GM23338 (cell line): ENCODE measurements around the gene ZFHX2. TPM values are rescaled to one million over a fixed set of nuclear protein-coding genes. Genes with fewer than 3 reads are reported as not detected.

Experiments
- ATAC-seq: fragments of 200-7000 bp; cut with Tn5 transposase; 3 replicates; pipeline ENCODE4 v1.9.1; 2020
- DNase-seq: peaks from one replicate; pipeline ENCODE4 v3.0.0-alpha.2; 2015; ENCODE audit warnings: low spot score
- H2AFZ ChIP-seq: fragments of 200-600 bp; sonication (generic); 2 replicates; pipeline ENCODE4 v1.8.0; 2016; ENCODE audit warnings: antibody characterized with exemption, mild to moderate bottlenecking, moderate library complexity
- H3F3A ChIP-seq: fragments of 200-600 bp; sonication (generic); replicated peaks from 2 replicates; pipeline ENCODE4 v1.8.0; 2017; ENCODE audit warnings: antibody characterized with exemption, mixed run types, low read depth
- H3K27ac ChIP-seq: fragments of 200-600 bp; sonication (generic); 2 replicates; pipeline ENCODE4 v1.6.1; 2016; ENCODE audit warnings: low read depth
- H3K27me3 ChIP-seq: fragments of 200-600 bp; sonication (generic); 2 replicates; pipeline ENCODE4 v1.8.0; 2016; ENCODE audit warnings: mild to moderate bottlenecking, mixed run types, moderate library complexity; ENCODE audit not compliant: insufficient read depth
- H3K36me3 ChIP-seq: fragments of 200-600 bp; sonication (generic); 2 replicates; pipeline ENCODE4 v1.8.0; 2016; ENCODE audit warnings: mild to moderate bottlenecking; ENCODE audit not compliant: insufficient read depth
- H3K4me1 ChIP-seq: fragments of 200-600 bp; sonication (generic); 2 replicates; pipeline ENCODE4 v1.8.0; 2016; ENCODE audit warnings: mild to moderate bottlenecking, moderate library complexity; ENCODE audit not compliant: insufficient read depth
- H3K4me2 ChIP-seq: fragments of 200-600 bp; sonication (generic); 2 replicates; pipeline ENCODE4 v1.7.1; 2017; ENCODE audit warnings: mixed run types
- H3K4me3 ChIP-seq: fragments of 200-600 bp; sonication (generic); 2 replicates; pipeline ENCODE4 v1.6.1; 2016; ENCODE audit warnings: mixed run types
- H3K79me2 ChIP-seq: fragments of 200-600 bp; sonication (generic); replicated peaks from 2 replicates; pipeline ENCODE4 v1.8.0; 2017; ENCODE audit warnings: mild to moderate bottlenecking; ENCODE audit not compliant: insufficient read depth
- H3K9me2 ChIP-seq: fragments of 200-600 bp; sonication (generic); 2 replicates; pipeline ENCODE4 v1.8.0; 2017; ENCODE audit not compliant: insufficient read depth
- H4K20me1 ChIP-seq: fragments of 200-600 bp; sonication (generic); replicated peaks from 2 replicates; pipeline ENCODE4 v1.8.0; 2017; ENCODE audit warnings: mild to moderate bottlenecking; ENCODE audit not compliant: insufficient read depth
- H3K27ac Mint-ChIP-seq: 2 replicates; pipeline ENCODE4 v1.8.0; 2020; ENCODE audit warnings: inconsistent platforms, mild to moderate bottlenecking, moderate library complexity, mixed read lengths
- H3K27me3 Mint-ChIP-seq: 3 replicates; pipeline ENCODE4 v1.8.0; 2022; ENCODE audit warnings: low read depth, mild to moderate bottlenecking, moderate library complexity, mixed read lengths, inconsistent platforms; ENCODE audit not compliant: insufficient read depth, poor library complexity
- H3K36me3 Mint-ChIP-seq: 3 replicates; pipeline ENCODE4 v1.8.0; 2021; ENCODE audit warnings: low read depth, mild to moderate bottlenecking, inconsistent platforms, moderate library complexity, mixed read lengths
- H3K4me1 Mint-ChIP-seq: 3 replicates; pipeline ENCODE4 v1.8.0; 2020; ENCODE audit warnings: mild to moderate bottlenecking, inconsistent platforms, mixed read lengths
- H3K4me3 Mint-ChIP-seq: 3 replicates; pipeline ENCODE4 v1.8.0; 2021; ENCODE audit warnings: moderate library complexity, mild to moderate bottlenecking, inconsistent platforms, mixed read lengths
- H3K9me3 Mint-ChIP-seq: 3 replicates; pipeline ENCODE4 v1.8.0; 2020; ENCODE audit warnings: moderate library complexity, mild to moderate bottlenecking, inconsistent platforms, mixed read lengths
- EZH2phosphoT487 ChIP-seq: fragments of 200-600 bp; sonication (generic); IDR thresholded peaks from one replicate; pipeline ENCODE4 v1.8.1; 2018; ENCODE audit warnings: antibody characterized with exemption; ENCODE audit not compliant: unreplicated experiment
- NANOG ChIP-seq: IDR thresholded peaks from 2 replicates; pipeline ENCODE4 v1.6.1; 2016; ENCODE audit warnings: antibody characterized with exemption, borderline replicate concordance
- POLR2AphosphoS5 ChIP-seq: IDR thresholded peaks from 2 replicates; pipeline ENCODE4 v1.6.1; 2016; ENCODE audit warnings: antibody characterized with exemption, low read depth
- ZNF114 ChIP-seq: fragments of 250-450 bp; sonication (Bioruptor Pico); IDR thresholded peaks from 2 replicates; pipeline ENCODE4 v1.5.0; 2020; ENCODE audit warnings: mild to moderate bottlenecking, moderate library complexity
- polyA plus RNA-seq: library from polyadenylated mRNA; unstranded; fragments of >200 nt; fragmentation: Nextera tagmentation; extraction: Ambion mirVana; gene quantifications from 2 replicates; pipeline ENCODE4 v1.2.1, GENCODE V29; 2016
- total RNA-seq: library from RNA; depleted of rRNA; stranded (reverse); fragments of >200 nt; shearing (Covaris generic); gene quantifications from 2 replicates; pipeline ENCODE4 v1.2.3, GENCODE V29; 2014
- TF ChIP-seq, protein P1 (sequence below): fragments of 250-450 bp; sonication (Bioruptor Pico); IDR thresholded peaks from 2 replicates; pipeline ENCODE4 v1.5.0; 2020; ENCODE audit warnings: mild to moderate bottlenecking, moderate library complexity
- TF ChIP-seq, protein P2 (sequence below), 2 experiments: fragments of 200-600 bp in 1 of 2; sonication (generic) in 1 of 2; conservative IDR thresholded peaks; 2 replicates each; pipeline versions ENCODE4 v1.5.1 to v1.6.1; 2016 to 2017; ENCODE audit warnings: antibody characterized with exemption in 2 of 2, low read depth in 2 of 2, mild to moderate bottlenecking in 2 of 2, moderate library complexity in 1 of 2
- TF ChIP-seq, protein P3 (sequence below): IDR thresholded peaks from one replicate; pipeline ENCODE4 v1.6.1; 2018; ENCODE audit warnings: antibody characterized with exemption; ENCODE audit not compliant: unreplicated experiment

Gene ZFHX2
- total and polyA plus RNA-seq, 2 experiments from 2014 or later: 11.6 to 18.5 TPM

- TF ChIP-seq, protein P1, sequence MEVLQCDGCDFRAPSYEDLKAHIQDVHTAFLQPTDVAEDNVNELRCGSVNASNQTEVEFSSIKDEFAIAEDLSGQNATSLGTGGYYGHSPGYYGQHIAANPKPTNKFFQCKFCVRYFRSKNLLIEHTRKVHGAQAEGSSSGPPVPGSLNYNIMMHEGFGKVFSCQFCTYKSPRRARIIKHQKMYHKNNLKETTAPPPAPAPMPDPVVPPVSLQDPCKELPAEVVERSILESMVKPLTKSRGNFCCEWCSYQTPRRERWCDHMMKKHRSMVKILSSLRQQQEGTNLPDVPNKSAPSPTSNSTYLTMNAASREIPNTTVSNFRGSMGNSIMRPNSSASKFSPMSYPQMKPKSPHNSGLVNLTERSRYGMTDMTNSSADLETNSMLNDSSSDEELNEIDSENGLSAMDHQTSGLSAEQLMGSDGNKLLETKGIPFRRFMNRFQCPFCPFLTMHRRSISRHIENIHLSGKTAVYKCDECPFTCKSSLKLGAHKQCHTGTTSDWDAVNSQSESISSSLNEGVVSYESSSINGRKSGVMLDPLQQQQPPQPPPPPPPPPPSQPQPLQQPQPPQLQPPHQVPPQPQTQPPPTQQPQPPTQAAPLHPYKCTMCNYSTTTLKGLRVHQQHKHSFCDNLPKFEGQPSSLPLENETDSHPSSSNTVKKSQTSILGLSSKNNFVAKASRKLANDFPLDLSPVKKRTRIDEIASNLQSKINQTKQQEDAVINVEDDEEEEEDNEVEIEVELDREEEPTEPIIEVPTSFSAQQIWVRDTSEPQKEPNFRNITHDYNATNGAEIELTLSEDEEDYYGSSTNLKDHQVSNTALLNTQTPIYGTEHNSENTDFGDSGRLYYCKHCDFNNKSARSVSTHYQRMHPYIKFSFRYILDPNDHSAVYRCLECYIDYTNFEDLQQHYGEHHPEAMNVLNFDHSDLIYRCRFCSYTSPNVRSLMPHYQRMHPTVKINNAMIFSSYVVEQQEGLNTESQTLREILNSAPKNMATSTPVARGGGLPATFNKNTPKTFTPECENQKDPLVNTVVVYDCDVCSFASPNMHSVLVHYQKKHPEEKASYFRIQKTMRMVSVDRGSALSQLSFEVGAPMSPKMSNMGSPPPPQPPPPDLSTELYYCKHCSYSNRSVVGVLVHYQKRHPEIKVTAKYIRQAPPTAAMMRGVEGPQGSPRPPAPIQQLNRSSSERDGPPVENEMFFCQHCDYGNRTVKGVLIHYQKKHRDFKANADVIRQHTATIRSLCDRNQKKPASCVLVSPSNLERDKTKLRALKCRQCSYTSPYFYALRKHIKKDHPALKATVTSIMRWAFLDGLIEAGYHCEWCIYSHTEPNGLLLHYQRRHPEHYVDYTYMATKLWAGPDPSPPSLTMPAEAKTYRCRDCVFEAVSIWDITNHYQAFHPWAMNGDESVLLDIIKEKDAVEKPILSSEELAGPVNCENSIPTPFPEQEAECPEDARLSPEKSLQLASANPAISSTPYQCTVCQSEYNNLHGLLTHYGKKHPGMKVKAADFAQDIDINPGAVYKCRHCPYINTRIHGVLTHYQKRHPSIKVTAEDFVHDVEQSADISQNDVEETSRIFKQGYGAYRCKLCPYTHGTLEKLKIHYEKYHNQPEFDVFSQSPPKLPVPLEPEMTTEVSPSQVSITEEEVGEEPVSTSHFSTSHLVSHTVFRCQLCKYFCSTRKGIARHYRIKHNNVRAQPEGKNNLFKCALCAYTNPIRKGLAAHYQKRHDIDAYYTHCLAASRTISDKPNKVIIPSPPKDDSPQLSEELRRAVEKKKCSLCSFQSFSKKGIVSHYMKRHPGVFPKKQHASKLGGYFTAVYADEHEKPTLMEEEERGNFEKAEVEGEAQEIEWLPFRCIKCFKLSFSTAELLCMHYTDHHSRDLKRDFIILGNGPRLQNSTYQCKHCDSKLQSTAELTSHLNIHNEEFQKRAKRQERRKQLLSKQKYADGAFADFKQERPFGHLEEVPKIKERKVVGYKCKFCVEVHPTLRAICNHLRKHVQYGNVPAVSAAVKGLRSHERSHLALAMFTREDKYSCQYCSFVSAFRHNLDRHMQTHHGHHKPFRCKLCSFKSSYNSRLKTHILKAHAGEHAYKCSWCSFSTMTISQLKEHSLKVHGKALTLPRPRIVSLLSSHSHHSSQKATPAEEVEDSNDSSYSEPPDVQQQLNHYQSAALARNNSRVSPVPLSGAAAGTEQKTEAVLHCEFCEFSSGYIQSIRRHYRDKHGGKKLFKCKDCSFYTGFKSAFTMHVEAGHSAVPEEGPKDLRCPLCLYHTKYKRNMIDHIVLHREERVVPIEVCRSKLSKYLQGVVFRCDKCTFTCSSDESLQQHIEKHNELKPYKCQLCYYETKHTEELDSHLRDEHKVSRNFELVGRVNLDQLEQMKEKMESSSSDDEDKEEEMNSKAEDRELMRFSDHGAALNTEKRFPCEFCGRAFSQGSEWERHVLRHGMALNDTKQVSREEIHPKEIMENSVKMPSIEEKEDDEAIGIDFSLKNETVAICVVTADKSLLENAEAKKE (CRISPR knock-in tag): no peak
- TF ChIP-seq, protein P2, sequence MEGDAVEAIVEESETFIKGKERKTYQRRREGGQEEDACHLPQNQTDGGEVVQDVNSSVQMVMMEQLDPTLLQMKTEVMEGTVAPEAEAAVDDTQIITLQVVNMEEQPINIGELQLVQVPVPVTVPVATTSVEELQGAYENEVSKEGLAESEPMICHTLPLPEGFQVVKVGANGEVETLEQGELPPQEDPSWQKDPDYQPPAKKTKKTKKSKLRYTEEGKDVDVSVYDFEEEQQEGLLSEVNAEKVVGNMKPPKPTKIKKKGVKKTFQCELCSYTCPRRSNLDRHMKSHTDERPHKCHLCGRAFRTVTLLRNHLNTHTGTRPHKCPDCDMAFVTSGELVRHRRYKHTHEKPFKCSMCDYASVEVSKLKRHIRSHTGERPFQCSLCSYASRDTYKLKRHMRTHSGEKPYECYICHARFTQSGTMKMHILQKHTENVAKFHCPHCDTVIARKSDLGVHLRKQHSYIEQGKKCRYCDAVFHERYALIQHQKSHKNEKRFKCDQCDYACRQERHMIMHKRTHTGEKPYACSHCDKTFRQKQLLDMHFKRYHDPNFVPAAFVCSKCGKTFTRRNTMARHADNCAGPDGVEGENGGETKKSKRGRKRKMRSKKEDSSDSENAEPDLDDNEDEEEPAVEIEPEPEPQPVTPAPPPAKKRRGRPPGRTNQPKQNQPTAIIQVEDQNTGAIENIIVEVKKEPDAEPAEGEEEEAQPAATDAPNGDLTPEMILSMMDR (conservative IDR thresholded peaks at IDR 0.05; ENCODE audit: low read depth in 2 of 2): no peak
- TF ChIP-seq EZH2phosphoT487 (no peak), NANOG (no peak), ZNF114 (CRISPR knock-in tag) (no peak)
Measured at GRCh38 chr14:23557946-23558345, 6.4 kb upstream of the ZFHX2 start (continued).

GRCh38 chr14:23557521-23557920 lies 6.0 kb upstream of the ZFHX2 start:
- H3K27ac ChIP-seq: peak overlapping the region; percentile 63; the same call in 1 of the 2 replicates
- no peaks in the 10 kb centered on the region for H3K27me3 ChIP-seq
- peaks cover 47% of the 10 kb centered on the region for H3K4me1 Mint-ChIP-seq
- peaks cover 38% of the 10 kb centered on the region for H3K4me1 ChIP-seq
- H3F3A ChIP-seq: peaks cover 13% of the 10 kb centered on the region; the same call in 1 of the 2 replicates
- peak overlapping the region; percentile 95; the same call in 1 of the 2 replicates for H3K4me2 ChIP-seq
- no peaks in the 10 kb centered on the region; the same call in 1 of the 2 replicates for H3K36me3 ChIP-seq
- no peaks in the 10 kb centered on the region for H3K9me2 ChIP-seq
- peak overlapping the region; percentile 74 for H3K4me3 ChIP-seq
- H2AFZ ChIP-seq: no peak overlapping the region
- H3K79me2 ChIP-seq: peaks cover 19% of the 10 kb centered on the region
- H3K36me3 Mint-ChIP-seq: peaks cover 39% of the 10 kb centered on the region
- peak overlapping the region; percentile 67 for H3K27ac Mint-ChIP-seq
- ATAC-seq: no peak
- peaks cover 17% of the 10 kb centered on the region for H3K27me3 Mint-ChIP-seq
- DNase-seq: no peak
- H3K9me3 Mint-ChIP-seq: no peaks in the 10 kb centered on the region
- no peaks in the 10 kb centered on the region; the same call in 1 of the 2 replicates for H4K20me1 ChIP-seq
- H3K4me3 Mint-ChIP-seq: peak overlapping the region; percentile 63
- TF ChIP-seq POLR2AphosphoS5 (no peak), ZNF114 (CRISPR knock-in tag) (no peak)
- TF ChIP-seq, protein P3, sequence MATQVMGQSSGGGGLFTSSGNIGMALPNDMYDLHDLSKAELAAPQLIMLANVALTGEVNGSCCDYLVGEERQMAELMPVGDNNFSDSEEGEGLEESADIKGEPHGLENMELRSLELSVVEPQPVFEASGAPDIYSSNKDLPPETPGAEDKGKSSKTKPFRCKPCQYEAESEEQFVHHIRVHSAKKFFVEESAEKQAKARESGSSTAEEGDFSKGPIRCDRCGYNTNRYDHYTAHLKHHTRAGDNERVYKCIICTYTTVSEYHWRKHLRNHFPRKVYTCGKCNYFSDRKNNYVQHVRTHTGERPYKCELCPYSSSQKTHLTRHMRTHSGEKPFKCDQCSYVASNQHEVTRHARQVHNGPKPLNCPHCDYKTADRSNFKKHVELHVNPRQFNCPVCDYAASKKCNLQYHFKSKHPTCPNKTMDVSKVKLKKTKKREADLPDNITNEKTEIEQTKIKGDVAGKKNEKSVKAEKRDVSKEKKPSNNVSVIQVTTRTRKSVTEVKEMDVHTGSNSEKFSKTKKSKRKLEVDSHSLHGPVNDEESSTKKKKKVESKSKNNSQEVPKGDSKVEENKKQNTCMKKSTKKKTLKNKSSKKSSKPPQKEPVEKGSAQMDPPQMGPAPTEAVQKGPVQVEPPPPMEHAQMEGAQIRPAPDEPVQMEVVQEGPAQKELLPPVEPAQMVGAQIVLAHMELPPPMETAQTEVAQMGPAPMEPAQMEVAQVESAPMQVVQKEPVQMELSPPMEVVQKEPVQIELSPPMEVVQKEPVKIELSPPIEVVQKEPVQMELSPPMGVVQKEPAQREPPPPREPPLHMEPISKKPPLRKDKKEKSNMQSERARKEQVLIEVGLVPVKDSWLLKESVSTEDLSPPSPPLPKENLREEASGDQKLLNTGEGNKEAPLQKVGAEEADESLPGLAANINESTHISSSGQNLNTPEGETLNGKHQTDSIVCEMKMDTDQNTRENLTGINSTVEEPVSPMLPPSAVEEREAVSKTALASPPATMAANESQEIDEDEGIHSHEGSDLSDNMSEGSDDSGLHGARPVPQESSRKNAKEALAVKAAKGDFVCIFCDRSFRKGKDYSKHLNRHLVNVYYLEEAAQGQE: no peak
